NCI-H526 (cell line): Measurements from ENCODE around the gene PIK3CA.
"Not testable (repeated sequence)": the region's sequence is repeated elsewhere in the genome, so short reads cannot be mapped to it uniquely, and the experiment has no call there.

Source experiments
- DNase-seq, 2 experiments: peaks; one replicate each; lab custom pipeline; 2025; lab: John Stamatoyannopoulos, UW

Gene PIK3CA

GRCh38 chr3:179147873-179148615, at the start of gene PIK3CA:
PIK3CA (plus strand) TSS chr3:179148357; CDS start chr3:179198826, 50,469 bp downstream.
- DNase-seq: peak; percentile 97

GRCh38 chr3:179098388-179099077, 49.6 kb upstream of the PIK3CA start:
- no peak for DNase-seq

- DNase-seq: no peak
Observed at GRCh38 chr3:179100652-179101051, 47.5 kb upstream of the PIK3CA start.

DNA sequence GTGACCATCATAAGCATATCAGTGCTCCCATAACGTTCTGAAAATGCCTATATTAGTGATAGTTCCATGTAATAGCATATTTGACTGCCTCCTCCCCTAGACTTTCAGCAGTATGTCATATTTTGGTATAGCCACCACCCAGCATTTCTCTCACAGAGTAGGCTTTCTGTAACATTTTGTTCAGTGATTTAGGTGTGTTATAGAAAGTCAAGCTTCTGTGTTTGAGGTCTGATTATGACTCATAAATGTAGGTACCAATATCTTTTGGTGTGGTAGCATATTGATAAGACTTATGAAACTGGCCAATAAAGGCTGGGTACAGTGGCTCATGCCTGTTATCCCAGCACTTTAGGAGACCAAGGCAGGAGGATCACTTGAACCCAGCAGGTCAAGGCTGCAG, 42.3 kb upstream of the PIK3CA start:
- DNase-seq: no peak

DNA sequence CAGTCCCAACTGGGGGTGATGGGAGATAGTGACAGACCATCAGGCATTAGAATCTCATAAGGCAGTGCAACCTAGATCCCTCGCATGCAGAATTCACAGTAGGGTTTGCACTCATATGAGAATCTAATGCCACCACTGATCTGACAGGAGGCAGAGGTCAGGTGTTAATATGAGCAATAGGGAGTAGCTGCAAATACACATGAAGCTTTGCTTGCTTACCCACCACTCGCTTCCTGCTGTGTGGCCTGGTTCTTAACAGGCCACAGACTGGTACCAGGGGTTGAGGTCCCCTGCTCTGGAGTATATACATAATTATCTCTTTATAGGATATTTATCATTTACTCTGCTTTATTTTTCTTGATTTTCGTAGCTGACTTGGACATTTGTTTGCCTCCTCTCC, 40.5 kb upstream of the PIK3CA start:
- no peak for DNase-seq

DNA sequence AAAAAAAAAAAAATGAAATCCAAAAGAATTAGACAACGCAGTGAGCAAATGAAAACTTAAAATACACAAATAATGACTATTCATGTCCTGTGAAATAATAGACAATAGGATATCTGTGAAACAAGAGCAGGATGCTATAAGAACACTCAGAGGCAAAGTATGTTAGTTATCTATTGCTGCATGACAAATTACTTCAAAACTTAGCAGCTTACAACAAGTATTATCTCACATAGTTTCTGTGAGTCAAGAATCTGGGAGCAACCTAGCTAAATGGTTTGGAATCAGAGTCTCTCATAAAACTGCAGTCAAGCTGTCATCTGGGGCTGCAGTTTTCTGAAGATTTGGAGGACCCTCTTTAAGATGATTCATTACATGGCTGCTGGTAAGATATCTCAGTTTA, 40.1 kb upstream of the PIK3CA start:
- DNase-seq: no peak

DNA sequence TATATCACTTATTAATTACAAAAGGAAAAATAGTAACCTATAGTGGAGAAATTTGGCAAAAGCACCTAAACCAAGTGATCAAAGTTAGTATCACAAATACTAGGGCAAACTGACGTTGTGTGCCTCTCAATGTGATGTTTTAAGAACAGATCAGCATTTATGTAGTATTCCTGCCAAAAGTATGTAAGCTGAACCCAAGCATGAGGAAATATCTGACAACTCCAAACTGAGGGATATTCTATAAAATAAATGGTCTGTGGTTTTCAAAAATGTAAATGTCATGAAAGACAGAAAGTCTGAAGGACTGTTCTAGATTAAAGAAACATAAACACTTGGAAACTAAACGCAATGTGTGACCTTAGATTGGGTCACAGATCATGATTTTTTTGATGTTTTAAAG, 34.3 kb upstream of the PIK3CA start:
- DNase-seq: no peak

- DNase-seq: not testable (repeated sequence)
Observed at GRCh38 chr3:179115444-179115843, 32.7 kb upstream of the PIK3CA start.

GRCh38 chr3:179116816-179117215, 31.3 kb upstream of the PIK3CA start:
- DNase-seq: no peak

DNA sequence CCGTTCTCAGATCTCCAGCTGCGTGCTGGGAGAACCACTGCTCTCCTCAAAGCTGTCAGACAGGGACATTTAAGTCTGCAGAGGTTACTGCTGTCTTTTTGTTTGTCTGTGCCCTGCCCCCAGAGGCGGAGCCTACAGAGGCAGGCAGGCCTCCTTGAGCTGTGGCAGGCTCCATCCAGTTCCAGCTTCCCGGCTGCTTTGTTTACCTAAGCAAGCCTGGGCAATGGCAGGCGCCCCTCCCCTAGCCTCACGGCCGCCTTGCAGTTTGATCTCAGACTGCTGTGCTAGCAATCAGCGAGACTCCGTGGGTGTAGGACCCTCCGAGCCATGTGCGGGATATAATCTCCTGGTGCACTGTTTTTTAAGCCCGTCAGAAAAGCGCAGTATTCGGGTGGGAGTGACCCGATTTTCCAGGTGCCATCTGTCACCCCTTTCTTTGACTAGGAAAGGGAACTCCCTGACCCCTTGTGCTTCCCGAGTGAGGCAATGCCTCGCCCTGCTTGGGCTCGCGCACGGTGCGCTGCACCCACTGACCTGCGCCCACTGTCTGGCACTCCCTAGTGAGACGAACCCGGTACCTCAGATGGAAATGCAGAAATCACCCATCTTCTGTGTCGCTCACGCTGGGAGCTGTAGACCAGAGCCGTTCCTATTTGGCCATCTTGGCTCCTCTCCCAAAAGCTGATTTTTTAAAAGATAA, 15.8 kb upstream of the PIK3CA start:
- DNase-seq: peak in 1 of 2 experiments; percentile 52

GRCh38 chr3:179133575-179133974, 14.6 kb upstream of the PIK3CA start:
- DNase-seq: no peak

- DNase-seq: no peak
Observed at GRCh38 chr3:179136195-179136594, 12.0 kb upstream of the PIK3CA start.

DNA sequence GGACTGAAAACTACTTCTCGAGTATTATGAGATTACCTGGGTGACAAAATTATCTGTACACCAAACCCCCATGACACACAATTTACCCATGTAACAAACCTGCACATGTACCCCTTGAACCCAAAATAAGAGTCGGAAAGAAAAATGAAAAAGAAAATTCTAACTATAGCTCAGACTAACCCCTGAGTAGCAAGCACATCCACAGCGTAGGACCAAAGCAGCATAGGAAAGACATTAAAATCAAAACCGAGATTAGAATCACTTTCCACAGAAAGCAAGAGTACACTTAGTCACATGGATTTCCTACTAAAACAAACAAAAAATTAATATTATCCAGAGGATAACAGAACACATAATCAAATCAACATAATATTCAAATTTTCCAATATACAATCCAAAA, 6.3 kb upstream of the PIK3CA start:
- DNase-seq: no peak

- DNase-seq: peak; percentile 70 to 76
Observed at GRCh38 chr3:179146911-179147513, 1.1 kb upstream of the PIK3CA start.

- no peak for DNase-seq
Observed at GRCh38 chr3:179147514-179147872, 664 bp upstream of the PIK3CA start.

- peak in 1 of 2 experiments; percentile 85 for DNase-seq
Observed at GRCh38 chr3:179148616-179149405, 654 bp downstream of the PIK3CA start.

- DNase-seq: peak in 1 of 2 experiments; percentile 26
Observed at GRCh38 chr3:179149406-179149867, 1.3 kb downstream of the PIK3CA start.

DNA sequence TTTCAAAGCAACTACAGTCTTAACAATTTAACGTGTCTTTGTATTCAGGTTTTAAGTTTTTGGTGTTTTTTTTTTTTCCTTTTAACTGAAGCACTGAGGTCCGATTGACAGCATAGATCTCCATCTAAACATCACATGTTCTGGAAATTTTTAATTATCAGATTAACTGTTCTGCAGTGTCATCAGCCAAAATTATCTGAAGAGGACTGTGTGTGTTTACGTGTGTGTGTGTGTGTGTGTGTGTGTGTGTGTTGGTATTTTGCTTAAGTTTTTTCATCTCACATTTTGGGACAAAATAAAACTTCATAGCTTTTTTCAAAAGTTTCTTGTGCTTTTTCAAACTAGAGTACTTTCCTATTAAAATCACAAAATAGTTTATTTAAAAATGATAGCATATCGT, 1.8 kb downstream of the PIK3CA start:
- DNase-seq: no peak

DNA sequence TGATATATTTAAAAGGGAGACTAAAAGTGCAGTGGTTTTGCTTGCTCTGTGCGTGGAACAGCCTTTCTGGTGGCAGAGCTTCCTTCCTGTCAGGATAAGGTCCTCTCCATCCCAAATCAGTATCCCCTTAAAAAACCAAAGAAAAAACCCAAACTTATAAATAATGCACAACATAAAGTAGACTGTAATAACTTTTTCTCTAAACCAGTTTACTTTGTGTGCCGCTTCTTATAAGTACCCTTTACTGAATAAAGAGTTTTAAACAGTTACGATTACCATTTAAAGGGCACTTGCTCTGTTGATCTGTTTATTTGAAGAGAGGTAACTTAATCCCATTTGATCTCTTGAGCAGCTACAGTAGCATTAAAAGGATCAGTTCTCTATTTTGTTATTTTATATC, 2.5 kb downstream of the PIK3CA start:
- DNase-seq: no peak

- DNase-seq: no peak
Observed at GRCh38 chr3:179151474-179151873, 3.3 kb downstream of the PIK3CA start.

DNA sequence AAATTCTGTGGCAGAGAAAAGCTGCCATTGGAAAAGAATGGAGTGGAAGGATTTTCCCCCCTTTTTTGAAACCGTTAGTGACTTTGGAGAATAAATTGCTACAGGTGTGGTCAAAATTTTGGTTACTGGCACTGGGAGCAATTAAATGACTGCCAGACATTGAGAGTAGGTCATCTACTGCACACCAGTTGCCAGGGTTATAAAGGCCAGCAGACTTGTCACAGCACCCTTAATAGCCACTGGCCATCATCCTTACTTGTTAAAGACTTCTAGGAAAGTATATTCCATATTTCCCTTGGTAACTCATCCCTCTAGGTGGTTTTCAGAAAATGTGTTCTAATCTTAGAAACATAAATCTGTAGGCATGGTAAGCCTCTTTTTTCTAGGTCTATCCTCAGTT, 8.0 kb downstream of the PIK3CA start:
- no peak for DNase-seq

GRCh38 chr3:179156775-179157174, 8.6 kb downstream of the PIK3CA start:
- no peak for DNase-seq
